Spleen (tissue), 7 donors: ENCODE measurements around the gene SRPK2.

Experiments used
- POLR2AphosphoS5 ChIP-seq, 3 donors: sonication (generic); formaldehyde crosslinking; IDR thresholded peaks; one replicate each; pipeline ENCODE4 v1.5.1; 2017; ENCODE audit warnings: antibody characterized with exemption in 3 of 3
- TF ChIP-seq, protein P1 (sequence below), 11 experiments: fragments of 200-600 bp in 7 of 11; fragments of 450-650 bp in 4 of 11; sonication (generic) in 4 of 11; IDR thresholded peaks in 8 of 11; conservative IDR thresholded peaks in 3 of 11; 1 replicate in 7 of 11; 2 replicates in 4 of 11; pipeline versions ENCODE4 v1.4.0 to v1.8.0; 2016 to 2021; ENCODE audit warnings: antibody characterized with exemption in 11 of 11, inconsistent platforms in 4 of 11, mild to moderate bottlenecking in 1 of 11
- donor health status: DM: no; HTN: no; CAD: no; lungs with moderate emphysema.
- donor health status: DM: no; HTN: no; CAD: no.
- donor health status: DM: no; HTN: no; CAD: no.

DNA sequence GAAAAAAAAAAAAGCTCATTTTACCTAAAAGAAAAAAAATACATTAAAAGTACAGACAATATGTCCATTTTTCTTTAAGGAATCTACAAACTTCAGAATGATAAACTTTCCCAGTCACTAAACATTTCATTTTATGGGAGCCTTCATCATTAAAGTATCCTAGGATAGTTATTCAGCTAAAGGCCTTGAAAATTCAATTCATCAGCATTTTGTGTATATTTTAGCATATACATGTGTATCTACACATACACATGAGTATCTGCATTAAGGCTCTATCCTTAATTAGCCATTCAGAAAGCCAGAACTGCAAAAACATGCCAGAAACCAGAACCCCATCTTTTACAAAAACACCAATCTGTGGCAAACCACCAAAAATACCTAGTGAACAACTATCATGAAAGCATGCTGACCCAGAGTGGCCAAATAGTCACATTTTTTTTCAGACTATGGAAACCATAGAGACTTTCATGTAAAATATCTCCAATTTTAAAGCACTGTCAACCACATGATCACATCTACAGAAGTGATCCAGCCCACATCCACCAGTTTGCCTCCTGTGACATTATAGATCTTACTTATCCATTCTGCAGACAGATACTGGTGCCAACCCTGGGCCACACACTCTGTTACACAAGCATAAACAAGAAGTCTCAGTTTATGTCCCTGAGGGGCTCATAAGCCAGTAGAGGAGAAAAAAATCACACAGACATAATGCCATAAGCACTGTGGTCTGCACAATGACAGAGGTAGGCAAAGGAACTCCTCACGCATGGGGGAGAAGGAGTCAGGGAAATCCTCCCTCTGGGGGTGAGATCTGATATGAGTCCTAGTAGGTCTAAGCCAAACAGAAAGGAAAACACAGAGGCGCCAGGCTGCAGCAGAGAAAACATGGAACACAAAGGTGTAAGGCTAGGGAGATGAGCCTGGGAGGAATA, 79.2 kb downstream of the SRPK2 start:
- TF ChIP-seq, protein P1, sequence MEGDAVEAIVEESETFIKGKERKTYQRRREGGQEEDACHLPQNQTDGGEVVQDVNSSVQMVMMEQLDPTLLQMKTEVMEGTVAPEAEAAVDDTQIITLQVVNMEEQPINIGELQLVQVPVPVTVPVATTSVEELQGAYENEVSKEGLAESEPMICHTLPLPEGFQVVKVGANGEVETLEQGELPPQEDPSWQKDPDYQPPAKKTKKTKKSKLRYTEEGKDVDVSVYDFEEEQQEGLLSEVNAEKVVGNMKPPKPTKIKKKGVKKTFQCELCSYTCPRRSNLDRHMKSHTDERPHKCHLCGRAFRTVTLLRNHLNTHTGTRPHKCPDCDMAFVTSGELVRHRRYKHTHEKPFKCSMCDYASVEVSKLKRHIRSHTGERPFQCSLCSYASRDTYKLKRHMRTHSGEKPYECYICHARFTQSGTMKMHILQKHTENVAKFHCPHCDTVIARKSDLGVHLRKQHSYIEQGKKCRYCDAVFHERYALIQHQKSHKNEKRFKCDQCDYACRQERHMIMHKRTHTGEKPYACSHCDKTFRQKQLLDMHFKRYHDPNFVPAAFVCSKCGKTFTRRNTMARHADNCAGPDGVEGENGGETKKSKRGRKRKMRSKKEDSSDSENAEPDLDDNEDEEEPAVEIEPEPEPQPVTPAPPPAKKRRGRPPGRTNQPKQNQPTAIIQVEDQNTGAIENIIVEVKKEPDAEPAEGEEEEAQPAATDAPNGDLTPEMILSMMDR (IDR thresholded peaks at IDR 0.05 in 8 of 11, conservative IDR thresholded peaks at IDR 0.05 in 3 of 11), result no peak
- TF ChIP-seq POLR2AphosphoS5 (IDR thresholded peaks at IDR 0.05), result no peak
